ENCODE data around the gene SGCE. TPM values are rescaled to one million over a fixed set of nuclear protein-coding genes. Genes with fewer than 3 reads are reported as not detected.

Gene SGCE
- total and polyA plus RNA-seq, 8 donors = 9.8 to 38.5 (median 15.8) TPM

GRCh38 chr7:94639384-94639783, 16.5 kb downstream of the SGCE start:
- no peak for FAIRE-seq

DNA sequence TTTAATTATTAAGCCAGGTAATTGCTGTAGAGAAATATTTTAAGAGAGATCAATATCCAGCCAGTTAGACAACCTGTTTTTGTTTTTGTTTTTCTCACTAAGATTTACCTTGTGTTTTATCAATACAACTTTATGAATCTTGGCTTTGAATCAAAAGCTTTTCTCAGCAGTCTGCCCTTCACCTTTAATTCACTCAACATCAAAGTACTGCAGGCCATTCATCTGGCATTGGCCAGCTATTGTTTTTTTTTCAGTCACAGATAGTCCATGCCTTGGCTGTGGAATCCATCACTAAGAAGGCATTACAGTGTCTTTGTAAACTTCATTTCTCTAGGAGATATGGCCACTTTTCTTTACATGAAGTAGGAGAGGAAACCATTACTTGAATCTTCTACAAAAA, 20.2 kb downstream of the SGCE start:
- no peaks in the 10 kb centered on the region for H3K36me3 ChIP-seq
- no peaks in the 10 kb centered on the region for H3K4me1 ChIP-seq
- DNase-seq (no peak), ATAC-seq (no peak), FAIRE-seq (no peak)
- no peaks in the 10 kb centered on the region for H3K27me3 ChIP-seq
- intact Hi-C loops (cut with DNase I) = no loop called here
- H3K9me3 ChIP-seq = no peaks in the 10 kb centered on the region
- no peak for TF ChIP-seq CTCF (IDR thresholded peaks at IDR 0.05)
- H3K4me3 ChIP-seq = no peak overlapping the region
- no peak overlapping the region for H3K27ac ChIP-seq

More at GRCh38 chr7:94639384-94639783, 16.5 kb downstream of the SGCE start:
- Histone ChIP-seq H3K4me1 (no peaks in the 10 kb centered on the region), H3K9me3 (no peaks in the 10 kb centered on the region), H3K27ac (no peak overlapping the region), H3K4me3 (no peak overlapping the region), H3K36me3 (no peaks in the 10 kb centered on the region), H3K27me3 (no peaks in the 10 kb centered on the region)
- no peak for DNase-seq
- no peak for TF ChIP-seq CTCF (IDR thresholded peaks at IDR 0.05)
- WGBS, 2 donors = 78 to 91% methylated on average over 1 of the region's 1 CpG
- intact Hi-C loops (cut with DNase I) = no loop called here
- ATAC-seq = no peak

DNA sequence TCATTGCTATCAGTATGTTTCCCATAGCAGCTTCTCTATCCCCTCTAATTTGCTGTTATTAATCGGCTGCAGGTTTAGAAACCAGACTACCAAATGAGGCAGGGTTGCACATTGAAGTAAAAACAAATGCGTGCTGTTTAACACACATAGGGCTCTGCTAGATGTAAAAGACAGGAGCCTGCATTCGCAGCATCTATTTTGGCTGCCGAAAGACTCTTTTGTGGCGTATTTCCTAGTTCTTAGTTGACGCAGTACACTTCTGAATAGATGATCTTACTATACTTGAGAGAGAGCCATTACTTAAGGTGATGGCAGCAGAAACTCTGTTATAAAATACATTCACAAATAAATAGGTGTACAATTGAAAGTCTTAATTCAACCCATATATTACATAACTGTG, 21.4 kb downstream of the SGCE start:
- TF ChIP-seq CTCF (IDR thresholded peaks at IDR 0.05) = no peak
- H3K36me3 ChIP-seq = no peaks in the 10 kb centered on the region
- WGBS, 2 donors = 84 to 91% methylated on average over 6 of the region's 6 CpGs

DNA sequence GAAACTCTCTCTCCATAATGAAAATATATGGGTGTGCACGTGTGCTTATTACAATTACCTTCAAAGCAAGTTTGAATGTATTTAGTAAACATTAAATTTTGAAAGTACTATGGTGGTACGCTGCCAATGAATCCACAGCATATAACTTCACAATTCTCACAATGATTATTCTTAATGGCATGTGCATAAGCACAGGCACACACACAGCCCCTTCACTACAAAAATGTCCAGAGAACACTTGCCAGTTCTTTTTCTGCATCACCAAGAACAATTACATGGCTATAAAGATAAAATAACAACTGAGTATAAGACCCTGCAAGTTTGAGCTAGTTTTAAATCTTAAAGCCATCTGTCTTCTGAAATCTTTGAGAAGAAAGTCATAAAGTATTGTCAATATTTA, 22.2 kb downstream of the SGCE start:
- H3K4me3 ChIP-seq = no peak overlapping the region
- H3K9me3 ChIP-seq = no peaks in the 10 kb centered on the region
- DNase-seq (no peak), FAIRE-seq (no peak), ATAC-seq (no peak)
- no peaks in the 10 kb centered on the region for H3K36me3 ChIP-seq
- H3K27me3 ChIP-seq = no peaks in the 10 kb centered on the region
- intact Hi-C loops (cut with DNase I) = no loop called here
- no peak for TF ChIP-seq CTCF (IDR thresholded peaks at IDR 0.05)
- WGBS, 2 donors = 76 to 85% methylated on average over 2 of the region's 2 CpGs
- H3K27ac ChIP-seq = no peak overlapping the region
- no peaks in the 10 kb centered on the region for H3K4me1 ChIP-seq

More for the DNA sequence above, 21.4 kb downstream of the SGCE start:
- H3K27me3 ChIP-seq = no peaks in the 10 kb centered on the region
- H3K4me1 ChIP-seq = no peaks in the 10 kb centered on the region
- no peak overlapping the region for H3K4me3 ChIP-seq
- intact Hi-C loops (cut with DNase I) = no loop called here
- no peak for FAIRE-seq
- no peak for ATAC-seq
- DNase-seq = no peak
- no peak overlapping the region for H3K27ac ChIP-seq
- H3K9me3 ChIP-seq = no peaks in the 10 kb centered on the region

DNA sequence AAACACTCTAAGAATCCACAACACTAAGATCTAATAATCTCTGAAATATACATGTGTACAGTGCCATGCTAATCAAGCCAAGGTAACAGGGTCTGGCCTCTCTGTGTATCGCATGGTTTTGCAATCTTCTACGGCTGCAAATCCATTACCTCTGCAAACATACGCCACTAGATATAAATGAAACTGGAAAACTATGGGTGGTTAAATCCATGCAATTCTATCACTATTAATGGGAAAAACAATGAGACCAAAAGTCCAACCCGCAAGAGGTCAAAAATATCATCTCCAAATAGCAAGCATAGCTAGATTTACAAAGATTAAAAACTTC, 23.0 kb downstream of the SGCE start:
- Histone ChIP-seq H3K27me3 (no peaks in the 10 kb centered on the region), H3K4me3 (no peak overlapping the region), H3K27ac (no peak overlapping the region), H3K36me3 (no peaks in the 10 kb centered on the region), H3K4me1 (no peaks in the 10 kb centered on the region), H3K9me3 (no peaks in the 10 kb centered on the region)
- DNase-seq (no peak), ATAC-seq (peak in 3 of 4 donors; percentile 49 to 81 (median 63)), FAIRE-seq (no peak)
- TF ChIP-seq CTCF (IDR thresholded peaks at IDR 0.05) = no peak
- WGBS, 2 donors = 29 to 40% methylated on average over 4 of the region's 4 CpGs
- intact Hi-C loops (cut with DNase I) = no loop called here
